AG10803 (cell line): ENCODE data around the gene TMPRSS7.

Experiments
- DNase-seq: peaks from one replicate; pipeline ENCODE4 v3.0.0; 2010; ENCODE audit warnings: low read depth
- H3K4me3 ChIP-seq: 2 replicates; pipeline ENCODE4 v1.5.1; 2011; ENCODE audit warnings: mild to moderate bottlenecking, low read length, control low read depth
- TF ChIP-seq, protein P1 (sequence below): conservative IDR thresholded peaks from 2 replicates; pipeline ENCODE4 v1.5.1; 2011; ENCODE audit warnings: mild to moderate bottlenecking, low read length, control low read depth, inconsistent platforms

TMPRSS7 gene

DNA sequence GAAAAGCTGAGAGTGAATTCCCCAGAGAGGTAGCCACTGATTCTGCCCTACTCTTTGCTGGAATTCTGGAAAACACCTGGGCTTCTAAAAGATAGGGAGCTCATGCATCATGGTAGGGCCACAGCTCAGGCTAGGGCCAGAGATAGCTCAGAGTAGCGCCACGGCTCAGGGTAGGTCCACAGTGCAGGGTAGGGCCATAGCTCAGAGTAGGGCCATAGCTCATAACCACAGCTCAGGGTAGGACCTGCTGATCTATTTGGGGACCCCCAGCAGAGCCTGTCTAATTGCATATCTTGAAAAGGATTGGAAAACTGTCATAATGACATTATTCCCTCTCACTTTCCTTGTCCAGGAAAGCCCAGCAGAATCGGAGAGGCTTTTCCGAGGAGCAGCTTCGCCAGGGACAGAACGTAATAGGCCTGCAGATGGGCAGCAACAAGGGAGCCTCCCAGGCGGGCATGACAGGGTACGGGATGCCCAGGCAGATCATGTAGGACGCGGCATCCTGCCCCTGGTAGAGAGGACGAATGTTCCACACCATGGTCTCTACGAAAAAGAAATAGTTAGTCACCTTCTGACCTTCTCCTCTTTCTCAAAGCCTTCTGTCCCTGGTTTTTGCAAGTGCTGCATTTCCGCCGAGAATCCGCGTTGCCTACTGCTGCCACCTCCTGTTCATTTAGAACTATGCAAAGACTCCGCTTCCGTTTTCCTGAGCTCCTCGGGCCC is 21.3 kb upstream of the TMPRSS7 start:
- DNase-seq = peak; percentile 71
- TF ChIP-seq, protein P1, sequence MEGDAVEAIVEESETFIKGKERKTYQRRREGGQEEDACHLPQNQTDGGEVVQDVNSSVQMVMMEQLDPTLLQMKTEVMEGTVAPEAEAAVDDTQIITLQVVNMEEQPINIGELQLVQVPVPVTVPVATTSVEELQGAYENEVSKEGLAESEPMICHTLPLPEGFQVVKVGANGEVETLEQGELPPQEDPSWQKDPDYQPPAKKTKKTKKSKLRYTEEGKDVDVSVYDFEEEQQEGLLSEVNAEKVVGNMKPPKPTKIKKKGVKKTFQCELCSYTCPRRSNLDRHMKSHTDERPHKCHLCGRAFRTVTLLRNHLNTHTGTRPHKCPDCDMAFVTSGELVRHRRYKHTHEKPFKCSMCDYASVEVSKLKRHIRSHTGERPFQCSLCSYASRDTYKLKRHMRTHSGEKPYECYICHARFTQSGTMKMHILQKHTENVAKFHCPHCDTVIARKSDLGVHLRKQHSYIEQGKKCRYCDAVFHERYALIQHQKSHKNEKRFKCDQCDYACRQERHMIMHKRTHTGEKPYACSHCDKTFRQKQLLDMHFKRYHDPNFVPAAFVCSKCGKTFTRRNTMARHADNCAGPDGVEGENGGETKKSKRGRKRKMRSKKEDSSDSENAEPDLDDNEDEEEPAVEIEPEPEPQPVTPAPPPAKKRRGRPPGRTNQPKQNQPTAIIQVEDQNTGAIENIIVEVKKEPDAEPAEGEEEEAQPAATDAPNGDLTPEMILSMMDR = peak; percentile 77
- no peak overlapping the region for H3K4me3 ChIP-seq

DNA sequence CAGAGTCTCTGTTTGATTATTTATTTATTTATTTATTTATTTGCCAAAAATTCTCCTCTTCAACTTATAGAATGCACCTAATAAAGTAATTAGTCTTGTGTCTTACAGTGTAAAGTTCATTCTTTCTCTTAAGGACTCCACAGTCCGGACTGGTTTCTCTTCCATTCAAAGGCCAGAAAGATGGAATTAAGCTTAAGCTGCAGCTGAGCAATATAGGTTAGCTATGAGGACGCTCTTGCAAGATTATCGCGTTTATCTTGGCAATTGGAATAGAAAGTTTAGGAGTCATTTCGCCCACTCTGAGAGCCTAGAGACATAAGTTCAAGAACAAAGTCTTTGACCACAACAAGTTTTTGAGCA is 20.8 kb upstream of the TMPRSS7 start:
- no peak for DNase-seq
- H3K4me3 ChIP-seq = no peak overlapping the region
- TF ChIP-seq, protein P1 = no peak

DNA sequence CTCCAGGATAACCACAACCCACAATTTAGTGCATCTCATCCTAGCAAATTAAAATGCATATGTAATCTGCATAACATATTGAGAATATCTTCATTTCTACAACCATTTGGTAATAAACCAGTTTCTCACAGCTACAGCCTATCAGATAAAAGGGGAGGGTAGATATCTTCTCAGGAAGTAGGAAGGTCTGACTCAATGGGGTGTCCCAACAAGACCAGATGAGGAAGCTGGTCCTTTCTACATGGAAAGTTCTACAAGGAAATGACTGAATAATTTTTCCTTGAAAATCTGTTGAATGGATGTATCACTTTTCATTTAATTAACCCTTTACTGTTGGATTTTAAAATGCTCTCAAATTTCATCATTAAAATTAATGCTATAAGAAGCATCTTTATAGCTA is 17.4 kb upstream of the TMPRSS7 start:
- DNase-seq = no peak
- H3K4me3 ChIP-seq = no peak overlapping the region
- TF ChIP-seq, protein P1 = no peak

DNA sequence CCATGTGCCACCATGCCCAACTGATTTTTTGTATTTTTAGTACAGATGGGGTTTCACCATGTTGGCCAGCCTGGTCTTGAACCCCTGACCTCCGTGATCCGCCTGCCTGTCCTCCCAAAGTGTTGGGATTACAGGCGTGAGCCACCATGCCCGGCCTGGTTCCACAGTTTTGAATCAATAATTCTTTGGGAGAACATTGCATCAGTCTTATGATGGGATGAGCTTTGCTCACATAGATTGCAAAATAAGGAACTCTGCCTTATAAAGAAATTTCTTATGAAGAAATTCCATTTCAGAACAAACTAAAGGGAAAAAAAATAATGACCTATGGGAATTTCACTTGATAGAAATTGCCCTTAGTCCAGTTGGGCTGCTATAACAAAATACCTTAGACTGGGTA is 15.8 kb upstream of the TMPRSS7 start:
- H3K4me3 ChIP-seq = no peak overlapping the region
- DNase-seq = no peak
- TF ChIP-seq, protein P1 = no peak

DNA sequence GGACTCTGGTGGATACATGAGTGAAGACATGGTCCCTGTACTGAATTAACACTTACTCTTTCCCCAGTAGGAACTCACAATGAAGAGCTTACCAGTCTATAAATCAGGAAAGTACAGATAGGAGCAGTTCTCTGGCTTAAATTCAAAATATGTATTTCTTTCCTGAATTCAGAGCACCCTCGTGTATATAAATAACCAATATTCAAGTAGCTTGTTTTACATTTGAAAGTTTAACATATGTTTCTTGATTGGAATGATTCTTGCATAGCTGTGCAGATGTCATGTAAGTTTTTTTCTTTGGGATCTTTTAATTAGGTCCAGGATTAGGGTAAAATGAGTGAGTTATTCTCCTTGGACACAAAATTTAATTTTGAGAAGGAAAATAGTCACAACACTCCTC is 14.8 kb upstream of the TMPRSS7 start:
- no peak for DNase-seq
- no peak overlapping the region for H3K4me3 ChIP-seq
- TF ChIP-seq, protein P1 = no peak

DNA sequence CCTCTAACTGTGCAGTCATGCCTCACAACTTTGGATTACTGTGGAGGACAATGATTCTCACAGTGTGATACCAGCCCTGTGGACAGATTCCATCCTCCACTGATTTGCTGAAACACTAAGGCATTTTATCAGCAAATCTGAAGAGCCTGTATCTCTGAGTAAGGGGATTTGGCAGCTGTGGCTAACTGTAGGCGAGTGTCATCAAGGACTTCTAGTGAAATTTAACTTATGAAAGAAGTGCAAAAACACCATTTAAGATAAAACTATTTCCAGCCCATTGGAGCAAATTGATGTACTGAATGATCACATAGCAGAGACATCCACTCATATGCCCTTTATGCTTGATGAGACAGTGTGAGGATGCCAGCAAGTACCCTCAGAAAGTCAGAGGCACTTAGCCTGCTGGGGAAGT is 13.9 kb upstream of the TMPRSS7 start:
- TF ChIP-seq, protein P1 = no peak
- no peak overlapping the region for H3K4me3 ChIP-seq
- DNase-seq = no peak

DNA sequence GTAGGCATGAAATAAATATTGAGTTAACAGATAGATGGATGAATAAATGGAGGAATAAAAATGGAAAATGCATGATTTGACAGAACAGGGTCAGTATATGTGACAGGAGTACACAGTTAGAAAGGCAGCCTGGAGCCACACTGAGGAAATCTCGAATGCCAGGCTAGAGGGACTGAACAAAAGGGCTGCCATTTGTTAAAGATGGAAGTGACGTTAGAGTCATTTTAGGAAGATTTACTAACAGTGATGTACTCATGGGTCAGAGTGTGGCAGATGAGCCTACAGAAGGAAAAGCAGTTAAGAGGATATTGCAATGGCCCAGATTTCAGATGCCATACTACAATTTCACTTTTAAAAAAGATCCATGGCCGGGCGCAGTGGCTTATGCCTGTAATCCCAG is 7.4 kb upstream of the TMPRSS7 start:
- TF ChIP-seq, protein P1 = no peak
- no peak overlapping the region for H3K4me3 ChIP-seq
- no peak for DNase-seq
